OCI-LY1 (cell line): Measurements from ENCODE around the gene DDX56.

Experiments
- CTCF ChIP-seq: fragments of 200-600 bp; sonication (generic), shearing (Covaris generic); IDR thresholded peaks from 2 replicates; pipeline ENCODE4 v1.5.1; 2017; ENCODE audit warnings: mild to moderate bottlenecking, antibody characterized with exemption, low read length, moderate library complexity, mixed read lengths
- EZH2 ChIP-seq: fragments of 200-600 bp; sonication (generic), shearing (Covaris generic); IDR thresholded peaks from 2 replicates; pipeline ENCODE4 v1.8.0; 2017; ENCODE audit warnings: borderline replicate concordance, mixed run types, mild to moderate bottlenecking, antibody characterized with exemption, low read length, moderate library complexity, mixed read lengths

DNA sequence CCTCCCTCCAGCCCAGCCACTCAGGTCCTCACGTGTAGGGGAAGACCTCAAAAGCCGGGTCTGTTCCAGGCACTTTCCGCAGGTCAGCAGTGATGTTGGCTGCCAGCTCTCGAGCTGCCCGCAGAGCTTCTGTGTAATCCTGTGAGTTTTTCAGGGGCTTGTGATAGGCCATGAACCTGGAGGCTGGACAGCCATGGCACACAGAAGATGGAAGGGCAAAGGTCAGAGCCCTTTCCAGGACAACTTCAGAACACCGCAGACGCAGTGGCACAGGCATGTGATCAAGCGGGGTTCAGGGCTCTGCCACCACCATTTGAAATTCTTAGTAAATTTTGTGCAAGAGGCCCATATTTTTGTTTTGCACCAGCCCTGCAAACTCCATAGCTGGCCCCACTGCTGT, 56.5 kb downstream of the DDX56 start:
- no peak for TF ChIP-seq CTCF
- TF ChIP-seq EZH2, result no peak
